Measurements from ENCODE around the gene GNPTG. TPM values are rescaled to one million over a fixed set of nuclear protein-coding genes. Genes with fewer than 3 reads are reported as not detected.

GNPTG gene
- polyA plus RNA-seq, 4 donors: 54.1 to 76.1 (median 56.8) TPM

Other genes starting within 250 kb of the GNPTG start
- 10 to 100 TPM in 3 of 4 donors, 1 to 10 TPM in 1; 6.2 to 22.5 (median 17.5) TPM for gene CACNA1H, start 198.8 kb upstream of the GNPTG start, polyA plus RNA-seq (ENCODE audit: insufficient read length in 4 of 4)
- gene TPSG1, start 126.7 kb upstream of the GNPTG start, polyA plus RNA-seq (ENCODE audit: insufficient read length in 4 of 4): 1 to 10 TPM in 1 of 4 donors, under 1 TPM in 3; 0.30 to 1.1 (median 0.50) TPM
- under 1 TPM in 1 of 4 donors, not detected in 3; 0.12 TPM for gene TPSB2, start 121.7 kb upstream of the GNPTG start, polyA plus RNA-seq (ENCODE audit: insufficient read length in 4 of 4)
- gene TPSAB1, start 111.2 kb upstream of the GNPTG start, polyA plus RNA-seq (ENCODE audit: insufficient read length in 4 of 4): under 1 TPM in 3 of 4 donors, not detected in 1; 0.16 to 0.48 (median 0.42) TPM
- not detected for gene TPSD1, start 95.9 kb upstream of the GNPTG start, polyA plus RNA-seq (ENCODE audit: insufficient read length in 4 of 4)
- gene UBE2I, start 42.3 kb upstream of the GNPTG start, polyA plus RNA-seq (ENCODE audit: insufficient read length in 4 of 4): 100 to 1,000 TPM; 164 to 183 (median 167) TPM
- gene BAIAP3, start 18.3 kb upstream of the GNPTG start, polyA plus RNA-seq (ENCODE audit: insufficient read length in 4 of 4): 1 to 10 TPM in 3 of 4 donors, under 1 TPM in 1; 0.91 to 8.0 (median 4.6) TPM
- gene TSR3, start 53 bp upstream of the GNPTG start, polyA plus RNA-seq (ENCODE audit: insufficient read length in 4 of 4): 10 to 100 TPM; 36.0 to 59.7 (median 38.8) TPM
- 10 to 100 TPM; 10.2 to 29.3 (median 16.3) TPM for gene UNKL, start 62.8 kb downstream of the GNPTG start, polyA plus RNA-seq (ENCODE audit: insufficient read length in 4 of 4)
- 10 to 100 TPM; 10.5 to 14.2 (median 11.5) TPM for gene UQCC4, start 68.8 kb downstream of the GNPTG start, polyA plus RNA-seq (ENCODE audit: insufficient read length in 4 of 4)
- gene PERCC1, start 79.1 kb downstream of the GNPTG start, polyA plus RNA-seq (ENCODE audit: insufficient read length in 4 of 4): under 1 TPM in 1 of 4 donors, not detected in 3; 0.25 TPM
- 1 to 10 TPM; 1.4 to 4.1 (median 2.0) TPM for gene CCDC154, start 92.6 kb downstream of the GNPTG start, polyA plus RNA-seq (ENCODE audit: insufficient read length in 4 of 4)
- 10 to 100 TPM; 38.3 to 68.6 (median 47.1) TPM for gene CLCN7, start 123.1 kb downstream of the GNPTG start, polyA plus RNA-seq (ENCODE audit: insufficient read length in 4 of 4)
- gene PTX4, start 137.0 kb downstream of the GNPTG start, polyA plus RNA-seq (ENCODE audit: insufficient read length in 4 of 4): under 1 TPM in 1 of 4 donors, not detected in 3; 0.11 TPM
- gene TELO2, start 141.4 kb downstream of the GNPTG start, polyA plus RNA-seq (ENCODE audit: insufficient read length in 4 of 4): 10 to 100 TPM; 23.3 to 51.8 (median 29.3) TPM
- 10 to 100 TPM; 14.7 to 22.7 (median 19.2) TPM for gene TMEM204, start 181.7 kb downstream of the GNPTG start, polyA plus RNA-seq (ENCODE audit: insufficient read length in 4 of 4)

Measured in left renal pelvis (tissue), 4 donors.